Prostate gland (tissue), 2 donors: ENCODE results near the gene PF4V1.

ENCODE experiments used
- CTCF ChIP-seq, 4 experiments: fragments of 200-600 bp in 2 of 4; fragments of 450-650 bp in 2 of 4; sonication (generic) in 2 of 4; IDR thresholded peaks; 1 replicate in 3 of 4; 2 replicates in 1 of 4; pipeline ENCODE4 v1.5.1; 2016 to 2019; ENCODE audit warnings: antibody characterized with exemption in 4 of 4, mild to moderate bottlenecking in 2 of 4, moderate library complexity in 2 of 4
- POLR2A ChIP-seq: fragments of 450-650 bp; IDR thresholded peaks from one replicate; pipeline ENCODE4 v1.6.1; 2016; ENCODE audit warnings: antibody characterized with exemption, mild to moderate bottlenecking

- TF ChIP-seq CTCF (IDR thresholded peaks at IDR 0.05): no peak
- no peak for TF ChIP-seq POLR2A
Measured at GRCh38 chr4:73872316-73873108, 19.4 kb downstream of the PF4V1 start.
